Left kidney (tissue), 2 donors: ENCODE results near the gene SMC1A. TPM values are rescaled to one million over a fixed set of nuclear protein-coding genes. Genes with fewer than 3 reads are reported as not detected.
"Not testable (repeated sequence)": the region's sequence is repeated elsewhere in the genome, so short reads cannot be mapped to it uniquely, and the experiment has no call there.

ENCODE experiments used
- DNase-seq: peaks from one replicate; pipeline ENCODE4 v3.0.0-alpha.2; 2013
- polyA plus RNA-seq: library from polyadenylated mRNA; unstranded; fragments of 120-200 nt; gene quantifications from one replicate; pipeline ENCODE4 v1.2.1, GENCODE V29; 2013; ENCODE audit not compliant: insufficient read length

The SMC1A gene
- polyA plus RNA-seq, 1 donor = 113 TPM

- no peak for DNase-seq
Observed at GRCh38 chrX:53429755-53430154, 7.3 kb upstream of the SMC1A start.

GRCh38 chrX:53422861-53423306, 430 bp upstream of the SMC1A start, which contains the start of gene RIBC1:
RIBC1 (plus strand) TSS chrX:53422873; CDS start chrX:53426277, 3,404 bp downstream.
- no peak for DNase-seq

GRCh38 chrX:53421772-53422085, 725 bp downstream of the SMC1A start:
- no peak for DNase-seq

- no peak for DNase-seq
Observed at GRCh38 chrX:53421125-53421524, 1.3 kb downstream of the SMC1A start.

- not testable (repeated sequence) for DNase-seq
Observed at GRCh38 chrX:53420351-53420750, 2.1 kb downstream of the SMC1A start.

- DNase-seq = no peak
Observed at GRCh38 chrX:53412446-53412845, 10.0 kb downstream of the SMC1A start.

- DNase-seq = no peak
Observed at GRCh38 chrX:53403535-53403934, 18.9 kb downstream of the SMC1A start.

GRCh38 chrX:53398216-53398615, 24.2 kb downstream of the SMC1A start:
- DNase-seq = no peak

- no peak for DNase-seq
Observed at GRCh38 chrX:53395605-53396298, 26.7 kb downstream of the SMC1A start.

GRCh38 chrX:53383376-53384076, 38.9 kb downstream of the SMC1A start:
- DNase-seq = no peak

- DNase-seq = no peak
Observed at GRCh38 chrX:53379747-53380146, 42.7 kb downstream of the SMC1A start.

GRCh38 chrX:53379008-53379710, 43.3 kb downstream of the SMC1A start:
- DNase-seq = no peak

GRCh38 chrX:53377464-53377863, 45.0 kb downstream of the SMC1A start:
- DNase-seq = no peak

GRCh38 chrX:53376888-53377287, 45.6 kb downstream of the SMC1A start:
- no peak for DNase-seq

GRCh38 chrX:53374923-53375322, 47.5 kb downstream of the SMC1A start:
- DNase-seq = no peak

GRCh38 chrX:53374222-53374820, 48.1 kb downstream of the SMC1A start:
- no peak for DNase-seq

- DNase-seq = no peak
Observed at GRCh38 chrX:53373307-53373706, 49.1 kb downstream of the SMC1A start.

GRCh38 chrX:53366454-53366853, 56.0 kb downstream of the SMC1A start:
- not testable (repeated sequence) for DNase-seq

- DNase-seq = no peak
Observed at GRCh38 chrX:53362449-53362848, 60.0 kb downstream of the SMC1A start.

GRCh38 chrX:53357799-53358530, 64.5 kb downstream of the SMC1A start:
- DNase-seq = peak; percentile 19

- no peak for DNase-seq
Observed at GRCh38 chrX:53356186-53356585, 66.3 kb downstream of the SMC1A start.

- DNase-seq = no peak
Observed at GRCh38 chrX:53354669-53355068, 67.8 kb downstream of the SMC1A start.
